ENCODE data around the gene CRYL1. TPM values are rescaled to one million over a fixed set of nuclear protein-coding genes. Genes with fewer than 3 reads are reported as not detected.

The CRYL1 gene
- total and polyA plus RNA-seq, 2 of the 13 experiments (the other 11 are each of a cell fraction or from before 2014, with no cell fraction given), result 57.2 to 115 TPM

- TF ChIP-seq ZNF318 (CRISPR knock-in tag; IDR thresholded peaks at IDR 0.05) (no peak), KDM1A (CRISPR knock-in tag; IDR thresholded peaks at IDR 0.05) (no peak; the same call in 1 of the 2 replicates), ZNF580 (CRISPR knock-in tag; IDR thresholded peaks at IDR 0.05; ENCODE audit: borderline replicate concordance, low read depth) (0 out of 2 replicates have a peak, but pooled peaks have one; percentile 18), ZKSCAN1 (IDR thresholded peaks at IDR 0.05; ENCODE audit: low read length) (no peak), NR2F6 (IDR thresholded peaks at IDR 0.05) (peak; percentile 84), NR2F6 (CRISPR knock-in tag; IDR thresholded peaks at IDR 0.05) (peak; percentile 69), ZNF414 (CRISPR knock-in tag; IDR thresholded peaks at IDR 0.05) (peak; percentile 84; the same call in 1 of the 2 replicates), CREB1 (IDR thresholded peaks at IDR 0.05) (peak; percentile 67), CREB1 (CRISPR knock-in tag; IDR thresholded peaks at IDR 0.05) (peak; percentile 76), ATF2 (CRISPR knock-in tag; IDR thresholded peaks at IDR 0.05) (no peak; the same call in 1 of the 2 replicates), CEBPG (CRISPR knock-in tag; IDR thresholded peaks at IDR 0.05) (peak; percentile 63), ZNF839 (CRISPR knock-in tag; IDR thresholded peaks at IDR 0.05; ENCODE audit: borderline replicate concordance) (no peak)
Observed at GRCh38 chr13:20505405-20506366, 20.0 kb downstream of the CRYL1 start (continued).

All from HepG2 (cell line).